Panc1 (cell line): ENCODE data around the gene ABCA1. TPM values are rescaled to one million over a fixed set of nuclear protein-coding genes. Genes with fewer than 3 reads are reported as not detected.
"Not testable (repeated sequence)": the region's sequence is repeated elsewhere in the genome, so short reads cannot be mapped to it uniquely, and the experiment has no call there.

ENCODE experiments used
- ATAC-seq: fragments of 200-7000 bp; cut with Tn5 transposase; 2 replicates; pipeline ENCODE4 v1.9.1; 2020; ENCODE audit warnings: mild to moderate bottlenecking, moderate library complexity
- BruUV-seq: library from RNA; stranded (reverse); fragments of 400-500 nt; replicated peaks from 2 replicates; lab custom pipeline; 2021; lab: Mats Ljungman, UMichigan
- CTCF ChIA-PET: fragments of 300-600 bp; sonication (Branson Sonifier 250); formaldehyde crosslinking; loops from one replicate; lab custom pipeline; 2022; ENCODE audit warnings: antibody characterized with exemption; lab: Charles Lee
- POLR2A ChIA-PET: fragments of 300-600 bp; sonication (Branson Sonifier 250); formaldehyde crosslinking; loops from one replicate; lab custom pipeline; 2022; ENCODE audit warnings: antibody characterized with exemption; lab: Charles Lee
- DNase-seq: peaks from one replicate; pipeline ENCODE4 v3.0.0-alpha.2; 2010; ENCODE audit warnings: low read depth, low spot score
- H3K27ac ChIP-seq: 2 replicates; pipeline ENCODE4 v1.5.1; 2011; ENCODE audit warnings: mild to moderate bottlenecking, low read length, inconsistent platforms
- H3K27me3 ChIP-seq: fragments of 200-500 bp; sonication (Bioruptor generic); 2 replicates; pipeline ENCODE4 v1.6.0; 2014; ENCODE audit warnings: low read length, inconsistent platforms; ENCODE audit not compliant: control insufficient read depth, insufficient read depth
- H3K36me3 ChIP-seq: fragments of 200-500 bp; sonication (Bioruptor generic); 2 replicates; pipeline ENCODE4 v1.5.1; 2014; ENCODE audit warnings: inconsistent platforms, mild to moderate bottlenecking, low read length, moderate library complexity; ENCODE audit not compliant: control insufficient read depth, insufficient read depth
- H3K4me1 ChIP-seq: 2 replicates; pipeline ENCODE4 v1.5.1; 2011; ENCODE audit warnings: inconsistent platforms, mild to moderate bottlenecking, low read length, moderate library complexity; ENCODE audit not compliant: control insufficient read depth, insufficient read depth
- H3K4me3 ChIP-seq, 2 experiments: 2 replicates each; pipeline ENCODE4 v1.5.1; 2011 to 2012; ENCODE audit warnings: low read depth in 2 of 2, low read length in 2 of 2, mild to moderate bottlenecking in 2 of 2, inconsistent platforms in 1 of 2, moderate library complexity in 1 of 2
- H3K9me3 ChIP-seq: fragments of 200-500 bp; sonication (Bioruptor generic); 2 replicates; pipeline ENCODE4 v1.5.1; 2014; ENCODE audit warnings: low read depth, mild to moderate bottlenecking, inconsistent platforms, low read length, moderate library complexity; ENCODE audit not compliant: control insufficient read depth, insufficient read depth
- POLR2AphosphoS5 ChIP-seq: IDR thresholded peaks from 2 replicates; pipeline ENCODE4 v1.6.1; 2012; ENCODE audit warnings: mild to moderate bottlenecking, low read depth, low read length, moderate library complexity
- SIN3A ChIP-seq: IDR thresholded peaks from 2 replicates; pipeline ENCODE4 v1.6.1; 2012; ENCODE audit warnings: low read depth, mild to moderate bottlenecking, low read length, moderate library complexity, borderline replicate concordance; ENCODE audit not compliant: insufficient read depth
- TCF7L2 ChIP-seq: IDR thresholded peaks from 2 replicates; pipeline ENCODE4 v1.6.1; 2011; ENCODE audit warnings: mild to moderate bottlenecking, low read depth, low read length, inconsistent platforms
- in situ Hi-C: cut with HindIII; loops from 2 replicates; pipeline ENCODE4 v1.10.0; 2016; ENCODE audit warnings: low sequenced_read_pairs, low pct_unique_long_range_greater_than_20kb
- intact Hi-C: fragments of 100-400 bp; cut with micrococcal nuclease; formaldehyde crosslinking; loops from one replicate; pipeline ENCODE4 v1.10.0; 2022; ENCODE audit not compliant: unreplicated experiment
- total RNA-seq: library from RNA; stranded (reverse); gene quantifications from one replicate; pipeline ENCODE4 v1.2.1, GENCODE V29; 2021; ENCODE audit not compliant: unreplicated experiment
- TF ChIP-seq, protein P1 (sequence below): fragments of 450-650 bp; IDR thresholded peaks from 2 replicates; pipeline ENCODE4 v1.5.1; 2017; ENCODE audit warnings: mild to moderate bottlenecking
- TF ChIP-seq, protein P2 (sequence below), 2 experiments: IDR thresholded peaks; 2 replicates each; pipeline ENCODE4 v1.6.1; 2011 to 2012; ENCODE audit warnings: low read depth in 2 of 2, control low read depth in 1 of 2, low read length in 1 of 2, mild to moderate bottlenecking in 1 of 2, moderate library complexity in 1 of 2; ENCODE audit not compliant: insufficient read depth in 1 of 2

Gene ABCA1
- total RNA-seq, 1 experiment from 2014 or later = 2.6 TPM

DNA sequence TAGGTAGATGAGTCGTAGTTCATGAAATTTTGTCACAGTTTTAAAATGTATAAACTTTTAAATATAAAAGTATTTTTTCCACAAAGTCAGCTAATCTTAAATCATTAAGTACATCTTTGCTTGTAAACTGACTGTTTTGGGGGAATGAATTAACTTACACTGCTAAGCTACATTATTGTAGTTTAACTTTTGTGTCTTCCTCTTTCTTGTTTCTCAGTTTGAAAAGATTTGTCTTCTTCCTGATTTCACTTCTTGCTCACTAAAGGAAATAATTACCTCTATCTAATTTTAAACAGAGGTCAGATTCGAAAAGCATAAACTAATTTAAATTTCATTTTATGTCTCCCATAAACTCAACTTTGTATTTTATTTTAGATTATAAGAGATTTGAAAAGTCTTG lies 158.3 kb downstream of the ABCA1 start:
- in situ Hi-C loops = no loop called here
- H3K9me3 ChIP-seq = no peaks in the 10 kb centered on the region
- no peak overlapping the region for H3K27ac ChIP-seq
- no peak for TF ChIP-seq POLR2AphosphoS5
- no peak for TF ChIP-seq TCF7L2
- TF ChIP-seq SIN3A = no peak
- TF ChIP-seq, protein P1, sequence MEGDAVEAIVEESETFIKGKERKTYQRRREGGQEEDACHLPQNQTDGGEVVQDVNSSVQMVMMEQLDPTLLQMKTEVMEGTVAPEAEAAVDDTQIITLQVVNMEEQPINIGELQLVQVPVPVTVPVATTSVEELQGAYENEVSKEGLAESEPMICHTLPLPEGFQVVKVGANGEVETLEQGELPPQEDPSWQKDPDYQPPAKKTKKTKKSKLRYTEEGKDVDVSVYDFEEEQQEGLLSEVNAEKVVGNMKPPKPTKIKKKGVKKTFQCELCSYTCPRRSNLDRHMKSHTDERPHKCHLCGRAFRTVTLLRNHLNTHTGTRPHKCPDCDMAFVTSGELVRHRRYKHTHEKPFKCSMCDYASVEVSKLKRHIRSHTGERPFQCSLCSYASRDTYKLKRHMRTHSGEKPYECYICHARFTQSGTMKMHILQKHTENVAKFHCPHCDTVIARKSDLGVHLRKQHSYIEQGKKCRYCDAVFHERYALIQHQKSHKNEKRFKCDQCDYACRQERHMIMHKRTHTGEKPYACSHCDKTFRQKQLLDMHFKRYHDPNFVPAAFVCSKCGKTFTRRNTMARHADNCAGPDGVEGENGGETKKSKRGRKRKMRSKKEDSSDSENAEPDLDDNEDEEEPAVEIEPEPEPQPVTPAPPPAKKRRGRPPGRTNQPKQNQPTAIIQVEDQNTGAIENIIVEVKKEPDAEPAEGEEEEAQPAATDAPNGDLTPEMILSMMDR = no peak
- TF ChIP-seq, protein P2, sequence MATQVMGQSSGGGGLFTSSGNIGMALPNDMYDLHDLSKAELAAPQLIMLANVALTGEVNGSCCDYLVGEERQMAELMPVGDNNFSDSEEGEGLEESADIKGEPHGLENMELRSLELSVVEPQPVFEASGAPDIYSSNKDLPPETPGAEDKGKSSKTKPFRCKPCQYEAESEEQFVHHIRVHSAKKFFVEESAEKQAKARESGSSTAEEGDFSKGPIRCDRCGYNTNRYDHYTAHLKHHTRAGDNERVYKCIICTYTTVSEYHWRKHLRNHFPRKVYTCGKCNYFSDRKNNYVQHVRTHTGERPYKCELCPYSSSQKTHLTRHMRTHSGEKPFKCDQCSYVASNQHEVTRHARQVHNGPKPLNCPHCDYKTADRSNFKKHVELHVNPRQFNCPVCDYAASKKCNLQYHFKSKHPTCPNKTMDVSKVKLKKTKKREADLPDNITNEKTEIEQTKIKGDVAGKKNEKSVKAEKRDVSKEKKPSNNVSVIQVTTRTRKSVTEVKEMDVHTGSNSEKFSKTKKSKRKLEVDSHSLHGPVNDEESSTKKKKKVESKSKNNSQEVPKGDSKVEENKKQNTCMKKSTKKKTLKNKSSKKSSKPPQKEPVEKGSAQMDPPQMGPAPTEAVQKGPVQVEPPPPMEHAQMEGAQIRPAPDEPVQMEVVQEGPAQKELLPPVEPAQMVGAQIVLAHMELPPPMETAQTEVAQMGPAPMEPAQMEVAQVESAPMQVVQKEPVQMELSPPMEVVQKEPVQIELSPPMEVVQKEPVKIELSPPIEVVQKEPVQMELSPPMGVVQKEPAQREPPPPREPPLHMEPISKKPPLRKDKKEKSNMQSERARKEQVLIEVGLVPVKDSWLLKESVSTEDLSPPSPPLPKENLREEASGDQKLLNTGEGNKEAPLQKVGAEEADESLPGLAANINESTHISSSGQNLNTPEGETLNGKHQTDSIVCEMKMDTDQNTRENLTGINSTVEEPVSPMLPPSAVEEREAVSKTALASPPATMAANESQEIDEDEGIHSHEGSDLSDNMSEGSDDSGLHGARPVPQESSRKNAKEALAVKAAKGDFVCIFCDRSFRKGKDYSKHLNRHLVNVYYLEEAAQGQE (IDR thresholded peaks at IDR 0.05; ENCODE audit: insufficient read depth in 1 of 2, low read depth in 2 of 2, low read length in 1 of 2) = no peak
- no peak overlapping the region for H3K4me3 ChIP-seq
- CTCF ChIA-PET = no interaction called here
- no peaks in the 10 kb centered on the region for H3K4me1 ChIP-seq
- no peak for DNase-seq
- BruUV-seq = no TSS peak
- no peaks in the 10 kb centered on the region for H3K27me3 ChIP-seq
- no peaks in the 10 kb centered on the region for H3K36me3 ChIP-seq
- POLR2A ChIA-PET = no interaction called here
- intact Hi-C loops = no loop called here
- ATAC-seq = no peak

DNA sequence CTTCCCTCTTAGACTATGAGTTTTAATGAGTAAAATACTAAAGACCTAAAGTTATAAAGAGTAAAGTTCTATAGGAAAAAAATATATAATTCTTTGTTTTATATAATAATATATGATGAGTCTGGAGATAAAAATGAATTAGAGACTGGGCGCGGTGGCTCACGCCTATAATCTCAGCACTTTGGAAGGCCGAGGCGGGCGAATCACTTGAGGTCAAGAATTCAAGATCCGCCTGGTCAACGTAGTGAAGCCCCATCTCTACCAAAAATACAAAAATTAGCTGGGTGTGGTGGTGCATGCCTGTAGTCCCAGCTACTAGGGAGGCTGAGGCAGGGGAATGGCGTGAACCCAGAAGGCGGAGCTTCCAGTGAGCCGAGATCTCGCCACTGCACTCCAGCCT lies 158.9 kb downstream of the ABCA1 start:
- H3K27me3 ChIP-seq, POLR2A ChIA-PET, CTCF ChIA-PET, H3K27ac ChIP-seq, intact Hi-C loops, DNase-seq, H3K4me1 ChIP-seq, in situ Hi-C loops, H3K36me3 ChIP-seq, H3K4me3 ChIP-seq, BruUV-seq, ATAC-seq, H3K9me3 ChIP-seq: not testable (repeated sequence)

DNA sequence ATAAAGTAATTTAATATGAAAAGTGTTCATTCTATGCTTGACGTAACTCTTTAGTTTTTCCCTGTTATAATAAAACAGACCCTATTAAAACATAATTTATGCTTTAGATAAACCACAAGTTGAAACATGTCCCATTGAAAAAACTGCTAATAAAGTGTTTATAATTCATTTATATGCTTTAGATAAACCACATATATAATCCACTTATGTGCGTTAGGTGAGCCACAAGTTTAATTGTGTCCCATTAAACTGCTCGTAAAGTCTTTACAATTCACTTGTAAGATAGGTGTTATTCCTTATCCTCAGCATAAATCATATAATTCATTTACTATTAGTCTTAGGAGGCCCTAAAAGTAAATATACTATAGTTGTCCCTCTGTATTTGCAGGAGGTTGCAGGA lies 160.4 kb downstream of the ABCA1 start:
- in situ Hi-C loops = no loop called here
- CTCF ChIA-PET = no interaction called here

More for the DNA sequence above, 160.4 kb downstream of the ABCA1 start:
- intact Hi-C loops = no loop called here
- Histone ChIP-seq H3K27me3 (no peaks in the 10 kb centered on the region), H3K4me3 (no peak overlapping the region), H3K36me3 (no peaks in the 10 kb centered on the region), H3K4me1 (no peaks in the 10 kb centered on the region), H3K9me3 (no peaks in the 10 kb centered on the region), H3K27ac (no peak overlapping the region)
- POLR2A ChIA-PET = no interaction called here
- no peak for ATAC-seq
- BruUV-seq = no TSS peak
- DNase-seq = no peak
- TF ChIP-seq, protein P1 = no peak
- TF ChIP-seq TCF7L2 = no peak
- TF ChIP-seq, protein P2 (IDR thresholded peaks at IDR 0.05; ENCODE audit: insufficient read depth in 1 of 2, low read depth in 2 of 2, low read length in 1 of 2) = no peak
- no peak for TF ChIP-seq SIN3A
- no peak for TF ChIP-seq POLR2AphosphoS5
